Endometrium (tissue), 2 donors: ENCODE measurements around the gene DBI.

Experiments
- FAIRE-seq: peaks from 2 replicates; lab custom pipeline; 2012; peaks lifted over from hg19 to GRCh38; lab: Jason Lieb, UNC
- donor health status: control.
- donor health status: control.

DBI gene

GRCh38 chr2:119366649-119367471 lies at the start of gene DBI, which contains the start of gene C2orf76:
Gene DBI, plus strand, starts transcription at chr2:119366977. Its CDS starts 75 bp downstream, at chr2:119367052.
Gene C2orf76, minus strand, starts transcription at chr2:119366834. Its CDS starts 26,875 bp downstream, at chr2:119339959.
- peak; percentile 46 for FAIRE-seq

GRCh38 chr2:119317554-119317953 lies 49.2 kb upstream of the DBI start:
- FAIRE-seq: no peak

- FAIRE-seq: no peak
Measured at GRCh38 chr2:119319593-119319992, 47.2 kb upstream of the DBI start.

- FAIRE-seq: no peak
Measured at GRCh38 chr2:119323459-119323858, 43.3 kb upstream of the DBI start.

GRCh38 chr2:119324685-119325270 lies 42.0 kb upstream of the DBI start:
- FAIRE-seq: no peak

GRCh38 chr2:119326938-119327337 lies 39.8 kb upstream of the DBI start:
- no peak for FAIRE-seq

- FAIRE-seq: no peak
Measured at GRCh38 chr2:119327431-119327830, 39.3 kb upstream of the DBI start.

GRCh38 chr2:119332953-119333352 lies 33.8 kb upstream of the DBI start:
- no peak for FAIRE-seq

- no peak for FAIRE-seq
Measured at GRCh38 chr2:119333360-119333759, 33.4 kb upstream of the DBI start.

- no peak for FAIRE-seq
Measured at GRCh38 chr2:119333833-119334232, 32.9 kb upstream of the DBI start.

- FAIRE-seq: no peak
Measured at GRCh38 chr2:119337749-119338148, 29.0 kb upstream of the DBI start.

GRCh38 chr2:119338272-119338671 lies 28.5 kb upstream of the DBI start:
- no peak for FAIRE-seq

GRCh38 chr2:119338826-119339561 lies 27.8 kb upstream of the DBI start:
- no peak for FAIRE-seq

GRCh38 chr2:119339562-119339923 lies 27.2 kb upstream of the DBI start:
- FAIRE-seq: no peak

GRCh38 chr2:119341684-119342083 lies 25.1 kb upstream of the DBI start:
- FAIRE-seq: no peak

GRCh38 chr2:119349289-119349688 lies 17.5 kb upstream of the DBI start:
- FAIRE-seq: no peak

GRCh38 chr2:119350311-119350998 lies 16.3 kb upstream of the DBI start:
- no peak for FAIRE-seq

- FAIRE-seq: no peak
Measured at GRCh38 chr2:119352357-119352756, 14.4 kb upstream of the DBI start.

- FAIRE-seq: no peak
Measured at GRCh38 chr2:119354860-119355259, 11.9 kb upstream of the DBI start.

GRCh38 chr2:119359774-119360173 lies 7.0 kb upstream of the DBI start:
- no peak for FAIRE-seq

- FAIRE-seq: no peak
Measured at GRCh38 chr2:119360423-119360966, 6.3 kb upstream of the DBI start.

- FAIRE-seq: no peak
Measured at GRCh38 chr2:119364798-119365197, 2.0 kb upstream of the DBI start.
